OCI-LY7 (cell line): ENCODE measurements around the gene TDRD10.

Experiments
- CTCF ChIP-seq: fragments of 200-600 bp; sonication (generic); conservative IDR thresholded peaks from 2 replicates; pipeline ENCODE4 v1.5.1; 2014; ENCODE audit warnings: mild to moderate bottlenecking, antibody characterized with exemption, low read length, moderate library complexity, mixed read lengths
- EZH2phosphoT487 ChIP-seq: fragments of 200-600 bp; sonication (generic); IDR thresholded peaks from 2 replicates; pipeline ENCODE4 v1.6.1; 2018; ENCODE audit warnings: low read depth, borderline replicate concordance, mild to moderate bottlenecking, mixed run types, antibody characterized with exemption, low read length, moderate library complexity, mixed read lengths

- TF ChIP-seq CTCF (no peak), EZH2phosphoT487 (no peak)
Observed at GRCh38 chr1:154456631-154457030, 45.4 kb upstream of the TDRD10 start.
